GM23248 (cell line): Measurements from ENCODE around the gene GINS1.

Source experiments
- EZH2 ChIP-seq: fragments of 200-600 bp; sonication (generic); IDR thresholded peaks from 2 replicates; pipeline ENCODE4 v1.6.1; 2018; ENCODE audit warnings: antibody characterized with exemption, mild to moderate bottlenecking; ENCODE audit not compliant: insufficient read depth, poor library complexity, severe bottlenecking
- EZH2phosphoT487 ChIP-seq: fragments of 200-600 bp; sonication (generic); IDR thresholded peaks from 2 replicates; pipeline ENCODE4 v1.6.1; 2018; ENCODE audit warnings: antibody characterized with exemption, moderate library complexity, mild to moderate bottlenecking, low read depth; ENCODE audit not compliant: insufficient read depth

DNA sequence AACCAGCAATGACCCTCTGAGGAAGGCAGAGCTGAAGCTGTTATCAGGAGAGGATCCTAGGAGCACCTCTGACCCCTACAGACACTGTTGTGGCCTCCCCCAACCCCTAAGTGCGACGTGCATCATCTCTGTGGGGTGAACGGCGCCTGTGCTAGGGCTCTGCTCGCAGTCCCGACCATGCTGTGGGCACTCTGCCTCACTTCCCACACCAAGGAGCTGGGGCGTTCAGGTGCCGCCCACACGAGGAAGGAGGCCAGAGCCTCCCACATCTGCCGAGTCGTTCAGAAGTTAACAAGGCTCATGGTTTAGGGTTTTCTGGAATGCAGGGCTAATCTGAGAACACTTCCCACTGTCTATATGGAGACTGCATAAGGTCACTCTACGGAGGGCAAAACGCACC lies 62.1 kb downstream of the GINS1 start:
- TF ChIP-seq EZH2 = no peak
- no peak for TF ChIP-seq EZH2phosphoT487
